Measurements from ENCODE around the gene MOB3A. TPM values are rescaled to one million over a fixed set of nuclear protein-coding genes. Genes with fewer than 3 reads are reported as not detected.
A peak's percentile ranks its signal among the peaks of the same experiment; 100 is the strongest.
"Not testable (repeated sequence)": the region's sequence is repeated elsewhere in the genome, so short reads cannot be mapped to it uniquely, and the experiment has no call there.

The MOB3A gene
- total and polyA plus RNA-seq, 9 of the 15 experiments (the other 6 are each of a cell fraction or from before 2014, with no cell fraction given): 1.1 to 24.1 (median 6.0) TPM

- intact Hi-C loops (cut with micrococcal nuclease); H4K20me1 ChIP-seq (replicated peaks; ENCODE audit: control insufficient read depth, insufficient read depth, low read length); H3K27ac ChIP-seq (ENCODE audit: extremely low read depth, low read depth, low read length); BruUV-seq (replicated peaks); H3K36me3 ChIP-seq (ENCODE audit: control insufficient read depth, insufficient read depth, low read length); DNase-seq (ENCODE audit: extremely low read depth in 1 of 4, low spot score in 3 of 4); H3K27me3 ChIP-seq (ENCODE audit: control insufficient read depth in 2 of 2, insufficient read depth in 2 of 2, low read length in 2 of 2); CTCF ChIA-PET (ENCODE audit: low intra/inter-chr PET ratio); ATAC-seq; H2AFZ ChIP-seq (ENCODE audit: low read depth, low read length); in situ Hi-C loops (cut with MboI); H3K9me3 ChIP-seq (replicated peaks; ENCODE audit: control insufficient read depth, insufficient read depth, low read depth, low read length); FAIRE-seq; H3K4me2 ChIP-seq (ENCODE audit: insufficient read depth, low read length); H3K9me1 ChIP-seq (ENCODE audit: control insufficient read depth, insufficient read depth, low read length); H3K9ac ChIP-seq (ENCODE audit: insufficient read depth in 1 of 2, low read depth in 2 of 2, low read length in 2 of 2); H3K4me3 ChIP-seq: not testable (repeated sequence)
- Histone ChIP-seq H3K4me1 (replicated peaks in 1 of 2; ENCODE audit: control insufficient read depth in 2 of 2, insufficient read depth in 2 of 2, low read length in 2 of 2) (peaks cover 31 to 59% of the 10 kb centered on the region in 2 experiments; a peak in 4 of 5 replicates), H3K79me2 (ENCODE audit: control insufficient read depth, insufficient read depth, low read length) (peaks cover 46% of the 10 kb centered on the region)
- POLR2A ChIA-PET: interaction anchor here (0.9 kb wide), 1 partner anchor 37 kb away, joined by 3 read pairs; no protein-coding TSS in a partner anchor
- 93% methylated on average over 10 of the region's 13 CpGs for WGBS (ENCODE audit: insufficient coverage, low coverage, missing lambda C conversion rate)
- TF ChIP-seq ZNF121 (CRISPR knock-in tag; conservative IDR thresholded peaks at IDR 0.05): peak; percentile 77
Measured at GRCh38 chr19:2091926-2092525, 4.1 kb downstream of the MOB3A start.

DNA sequence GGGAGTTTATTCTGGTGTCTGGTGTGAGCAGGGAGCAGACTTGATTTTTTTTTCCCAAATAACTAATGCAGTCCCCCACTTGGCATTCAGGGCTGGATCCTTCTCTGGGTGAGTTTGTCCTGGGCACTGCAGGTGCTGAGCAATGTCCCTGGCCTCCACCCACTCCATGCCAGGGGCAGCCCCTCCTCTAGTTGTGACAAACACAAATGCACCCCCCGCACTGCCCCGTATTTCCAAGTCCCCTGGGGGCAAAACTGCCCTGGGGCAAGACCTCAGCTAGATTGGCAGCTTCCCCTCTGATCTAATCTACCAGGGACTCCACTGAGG is 6.4 kb downstream of the MOB3A start:
- Histone ChIP-seq H3K9ac (ENCODE audit: insufficient read depth in 1 of 2, low read depth in 2 of 2, low read length in 2 of 2) (no peak overlapping the region; a peak in 1 of 4 replicates), H3K79me2 (ENCODE audit: control insufficient read depth, insufficient read depth, low read length) (peaks cover 33% of the 10 kb centered on the region), H3K36me3 (ENCODE audit: control insufficient read depth, insufficient read depth, low read length) (peaks cover 12% of the 10 kb centered on the region; the same call in 2 of the 3 replicates), H2AFZ (ENCODE audit: low read depth, low read length) (no peak overlapping the region), H3K4me1 (replicated peaks in 1 of 2; ENCODE audit: control insufficient read depth in 2 of 2, insufficient read depth in 2 of 2, low read length in 2 of 2) (peaks cover 41 to 50% of the 10 kb centered on the region in 2 experiments; a peak in 4 of 5 replicates), H3K9me3 (replicated peaks; ENCODE audit: control insufficient read depth, insufficient read depth, low read depth, low read length) (no peaks in the 10 kb centered on the region), H3K27ac (ENCODE audit: extremely low read depth, low read depth, low read length) (peak overlapping the region; percentile 34; the same call in 1 of the 3 replicates), H4K20me1 (replicated peaks; ENCODE audit: control insufficient read depth, insufficient read depth, low read length) (no peaks in the 10 kb centered on the region), H3K9me1 (ENCODE audit: control insufficient read depth, insufficient read depth, low read length) (no peaks in the 10 kb centered on the region), H3K4me2 (ENCODE audit: insufficient read depth, low read length) (no peak overlapping the region), H3K4me3 (no peak overlapping the region), H3K27me3 (ENCODE audit: control insufficient read depth in 2 of 2, insufficient read depth in 2 of 2, low read length in 2 of 2) (no peaks in the 10 kb centered on the region)
- DNase-seq (ENCODE audit: extremely low read depth in 1 of 4, low spot score in 3 of 4) (no peak), ATAC-seq (no peak), FAIRE-seq (no peak)
- ChIA-PET CTCF (ENCODE audit: low intra/inter-chr PET ratio) (no interaction called here), POLR2A (interaction anchor here (0.6 to 1.1 kb wide), 2 partner anchors 28 to 163 kb away, joined by 3 read pairs; no protein-coding TSS in a partner anchor)
- in situ Hi-C loops (cut with MboI) (no loop called here), intact Hi-C loops (cut with micrococcal nuclease) (loop anchor here (5.0 kb wide), 1 partner anchor 72 kb away; the partner anchor contains the start of gene BTBD2)
- no TSS peak for BruUV-seq (replicated peaks)
- TF ChIP-seq ZNF41 (CRISPR knock-in tag; conservative IDR thresholded peaks at IDR 0.05) (no peak), CREB1 (IDR thresholded peaks at IDR 0.05) (no peak), CREB1 (CRISPR knock-in tag; IDR thresholded peaks at IDR 0.05) (no peak), NBN (IDR thresholded peaks at IDR 0.05; ENCODE audit: low read depth) (no peak), KHSRP (IDR thresholded peaks at IDR 0.05) (no peak), KAT7 (CRISPR knock-in tag; IDR thresholded peaks at IDR 0.05; ENCODE audit: borderline replicate concordance) (no peak), STAG1 (CRISPR knock-in tag; IDR thresholded peaks at IDR 0.05; ENCODE audit: borderline replicate concordance) (no peak), ZNF324 (CRISPR knock-in tag; IDR thresholded peaks at IDR 0.05) (no peak), ZKSCAN1 (IDR thresholded peaks at IDR 0.05; ENCODE audit: low read depth, low read length) (no peak), CTCF (IDR thresholded peaks at IDR 0.05 in 2 of 3, conservative IDR thresholded peaks at IDR 0.05 in 1 of 3; ENCODE audit: insufficient read depth in 2 of 3, low read depth in 1 of 3, low read length in 3 of 3) (no peak)
- no CpG with 5 or more reads among the region's 2 CpGs for WGBS (ENCODE audit: insufficient coverage, low coverage, missing lambda C conversion rate)

All from K562 (cell line).